ENCODE data around the gene POR.

- TF ChIP-seq CTCF (IDR thresholded peaks at IDR 0.05; ENCODE audit: poor library complexity, severe bottlenecking) (no peak), POLR2AphosphoS5 (IDR thresholded peaks at IDR 0.05) (no peak), EZH2 (IDR thresholded peaks at IDR 0.05; ENCODE audit: borderline replicate concordance, insufficient read depth, low read length, poor library complexity, severe bottlenecking) (no peak), EP300 (conservative IDR thresholded peaks at IDR 0.05; ENCODE audit: poor library complexity, severe bottlenecking) (no peak), TAF1 (IDR thresholded peaks at IDR 0.05; ENCODE audit: low read depth) (no peak), RAD21 (conservative IDR thresholded peaks at IDR 0.05) (no peak), SMC3 (conservative IDR thresholded peaks at IDR 0.05; ENCODE audit: poor library complexity) (no peak)
- TF ChIP-seq, protein P1, sequence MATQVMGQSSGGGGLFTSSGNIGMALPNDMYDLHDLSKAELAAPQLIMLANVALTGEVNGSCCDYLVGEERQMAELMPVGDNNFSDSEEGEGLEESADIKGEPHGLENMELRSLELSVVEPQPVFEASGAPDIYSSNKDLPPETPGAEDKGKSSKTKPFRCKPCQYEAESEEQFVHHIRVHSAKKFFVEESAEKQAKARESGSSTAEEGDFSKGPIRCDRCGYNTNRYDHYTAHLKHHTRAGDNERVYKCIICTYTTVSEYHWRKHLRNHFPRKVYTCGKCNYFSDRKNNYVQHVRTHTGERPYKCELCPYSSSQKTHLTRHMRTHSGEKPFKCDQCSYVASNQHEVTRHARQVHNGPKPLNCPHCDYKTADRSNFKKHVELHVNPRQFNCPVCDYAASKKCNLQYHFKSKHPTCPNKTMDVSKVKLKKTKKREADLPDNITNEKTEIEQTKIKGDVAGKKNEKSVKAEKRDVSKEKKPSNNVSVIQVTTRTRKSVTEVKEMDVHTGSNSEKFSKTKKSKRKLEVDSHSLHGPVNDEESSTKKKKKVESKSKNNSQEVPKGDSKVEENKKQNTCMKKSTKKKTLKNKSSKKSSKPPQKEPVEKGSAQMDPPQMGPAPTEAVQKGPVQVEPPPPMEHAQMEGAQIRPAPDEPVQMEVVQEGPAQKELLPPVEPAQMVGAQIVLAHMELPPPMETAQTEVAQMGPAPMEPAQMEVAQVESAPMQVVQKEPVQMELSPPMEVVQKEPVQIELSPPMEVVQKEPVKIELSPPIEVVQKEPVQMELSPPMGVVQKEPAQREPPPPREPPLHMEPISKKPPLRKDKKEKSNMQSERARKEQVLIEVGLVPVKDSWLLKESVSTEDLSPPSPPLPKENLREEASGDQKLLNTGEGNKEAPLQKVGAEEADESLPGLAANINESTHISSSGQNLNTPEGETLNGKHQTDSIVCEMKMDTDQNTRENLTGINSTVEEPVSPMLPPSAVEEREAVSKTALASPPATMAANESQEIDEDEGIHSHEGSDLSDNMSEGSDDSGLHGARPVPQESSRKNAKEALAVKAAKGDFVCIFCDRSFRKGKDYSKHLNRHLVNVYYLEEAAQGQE (IDR thresholded peaks at IDR 0.05; ENCODE audit: borderline replicate concordance) = no peak
These were observed 34.7 kb upstream of the POR start for GRCh38 chr7:75880242-75880641.

All from neural cell (in vitro differentiated cells).